OCI-LY1 (cell line): ENCODE results near the gene GADD45B.

Source experiments
- CTCF ChIP-seq: fragments of 200-600 bp; sonication (generic), shearing (Covaris generic); IDR thresholded peaks from 2 replicates; pipeline ENCODE4 v1.5.1; 2017; ENCODE audit warnings: mild to moderate bottlenecking, antibody characterized with exemption, low read length, moderate library complexity, mixed read lengths
- EZH2 ChIP-seq: fragments of 200-600 bp; sonication (generic), shearing (Covaris generic); IDR thresholded peaks from 2 replicates; pipeline ENCODE4 v1.8.0; 2017; ENCODE audit warnings: borderline replicate concordance, mixed run types, mild to moderate bottlenecking, antibody characterized with exemption, low read length, moderate library complexity, mixed read lengths

- TF ChIP-seq EZH2 = no peak
- no peak for TF ChIP-seq CTCF
Observed at GRCh38 chr19:2494447-2495129, 18.7 kb downstream of the GADD45B start.
